K562 (cell line): ENCODE measurements around the gene CAVIN1. TPM values are rescaled to one million over a fixed set of nuclear protein-coding genes. Genes with fewer than 3 reads are reported as not detected.

Source experiments
- CREBBP ChIP-seq: IDR thresholded peaks from one replicate; pipeline ENCODE4 v1.6.1; 2012; ENCODE audit warnings: low read depth, mild to moderate bottlenecking, control low read depth, inconsistent platforms, low read length
- CTBP1 ChIP-seq: fragments of 450-650 bp; IDR thresholded peaks from 2 replicates; pipeline ENCODE4 v1.6.1; 2016; ENCODE audit warnings: borderline replicate concordance
- E4F1 ChIP-seq: fragments of 250-450 bp; sonication (Bioruptor Pico); IDR thresholded peaks from 2 replicates; pipeline ENCODE4 v1.5.0; 2021; ENCODE audit warnings: mild to moderate bottlenecking, borderline replicate concordance
- EP400 ChIP-seq: fragments of 450-650 bp; IDR thresholded peaks from 2 replicates; pipeline ENCODE4 v1.6.1; 2017; ENCODE audit warnings: antibody characterized with exemption, mild to moderate bottlenecking, moderate library complexity
- EWSR1 ChIP-seq: fragments of 450-650 bp; IDR thresholded peaks from 2 replicates; pipeline ENCODE4 v1.6.1; 2018; ENCODE audit warnings: borderline replicate concordance, mild to moderate bottlenecking, low read depth, moderate library complexity; ENCODE audit not compliant: partially characterized antibody
- FOXO4 ChIP-seq: fragments of 450-650 bp; formaldehyde crosslinking; IDR thresholded peaks from 2 replicates; pipeline ENCODE4 v1.4.0; 2020; ENCODE audit warnings: mild to moderate bottlenecking, moderate library complexity
- HES1 ChIP-seq: fragments of 450-650 bp; IDR thresholded peaks from 2 replicates; pipeline ENCODE4 v1.6.1; 2016; ENCODE audit warnings: low read depth, mild to moderate bottlenecking, moderate library complexity
- HOMEZ ChIP-seq: fragments of 250-450 bp; sonication (Bioruptor Pico); IDR thresholded peaks from 2 replicates; pipeline ENCODE4 v1.4.0; 2020; ENCODE audit warnings: mild to moderate bottlenecking, moderate library complexity
- MTA3 ChIP-seq: fragments of 450-650 bp; formaldehyde crosslinking; IDR thresholded peaks from 2 replicates; pipeline ENCODE4 v1.6.1; 2017; ENCODE audit warnings: mild to moderate bottlenecking, borderline replicate concordance
- SLC30A9 ChIP-seq: fragments of 250-450 bp; sonication (Bioruptor Pico); IDR thresholded peaks from 2 replicates; pipeline ENCODE4 v1.8.0; 2022; ENCODE audit warnings: mild to moderate bottlenecking, moderate library complexity
- TSC22D4 ChIP-seq: fragments of 450-650 bp; IDR thresholded peaks from 2 replicates; pipeline ENCODE4 v1.6.1; 2016; ENCODE audit warnings: missing genetic modification characterization, missing biosample characterization, control low read depth
- TSHZ1 ChIP-seq: fragments of 250-450 bp; sonication (Bioruptor Pico); IDR thresholded peaks from 2 replicates; pipeline ENCODE4 v1.4.0; 2020; ENCODE audit warnings: mild to moderate bottlenecking, moderate library complexity
- XRCC4 ChIP-seq: IDR thresholded peaks from one replicate; pipeline ENCODE4 v1.6.1; 2011; ENCODE audit not compliant: insufficient read depth, insufficient read length; ENCODE audit errors: extremely low read depth
- ZBTB34 ChIP-seq: fragments of 250-450 bp; sonication (Bioruptor Pico); IDR thresholded peaks from 2 replicates; pipeline ENCODE4 v1.8.0; 2021; ENCODE audit warnings: mild to moderate bottlenecking, moderate library complexity
- ZNF316 ChIP-seq: fragments of 450-650 bp; IDR thresholded peaks from 2 replicates; pipeline ENCODE4 v1.6.1; 2016
- polyA plus RNA-seq, 8 experiments: library from polyadenylated mRNA; depleted of rRNA in 4 of 8; stranded (reverse) in 5 of 8; unstranded in 3 of 8; fragments of >200 nt; fragmentation: Nextera tagmentation in 2 of 8; fragmentation: Illumina TruSeq in 1 of 8; extraction: Ambion mirVana in 2 of 8; extraction: Trizol in 1 of 8; gene quantifications; 2 replicates each; pipeline versions ENCODE4 v1.2.1 to v1.2.3, GENCODE V29; 2011 to 2014; ENCODE audit warnings: inconsistent platforms in 1 of 8, missing spikeins in 1 of 8
- total RNA-seq, 7 experiments: library from RNA; depleted of rRNA in 6 of 7; stranded (reverse); fragments of >200 nt in 6 of 7; fragmentation: Illumina TruSeq in 2 of 7; extraction: Trizol in 2 of 7; gene quantifications; 2 replicates each; pipeline versions ENCODE4 v1.2.1 to v1.2.3, GENCODE V29; 2011 to 2021; ENCODE audit warnings: low replicate concordance in 1 of 7

CAVIN1 gene
- total and polyA plus RNA-seq, 9 of the 15 experiments (the other 6 are each of a cell fraction or from before 2014, with no cell fraction given): 6.8 to 162 (median 74.5) TPM

GRCh38 chr17:42456223-42457106 is 33.4 kb upstream of the CAVIN1 start (continued):
- TF ChIP-seq ZNF316: no peak
- TF ChIP-seq E4F1 (CRISPR knock-in tag): no peak
- TF ChIP-seq SLC30A9: no peak
- peak; percentile 45; the same call in 1 of the 2 replicates for TF ChIP-seq CTBP1
- TF ChIP-seq TSHZ1 (CRISPR knock-in tag): 0 out of 2 replicates have a peak, but pooled peaks have one; percentile 3
- TF ChIP-seq EWSR1: no peak
- TF ChIP-seq CREBBP: no peak
- TF ChIP-seq FOXO4 (CRISPR knock-in tag): no peak
- 0 out of 2 replicates have a peak, but pooled peaks have one; percentile 22 for TF ChIP-seq HES1
- TF ChIP-seq MTA3: 0 out of 2 replicates have a peak, but pooled peaks have one; percentile 22
- no peak for TF ChIP-seq HOMEZ (CRISPR knock-in tag)
- no peak for TF ChIP-seq ZBTB34 (CRISPR knock-in tag)
- no peak for TF ChIP-seq TSC22D4 (tag)
- TF ChIP-seq XRCC4: no peak
- peak; percentile 72; the same call in 1 of the 2 replicates for TF ChIP-seq EP400
